Astrocyte of the hippocampus (primary cell): Measurements from ENCODE around the gene NABP2.

Experiments used
- DNase-seq: peaks from one replicate; pipeline ENCODE4 v3.0.0; 2011; ENCODE audit warnings: low read depth, low spot score

The NABP2 gene

GRCh38 chr12:56278905-56279304 lies 54.8 kb downstream of the NABP2 start:
- DNase-seq = no peak
